OCI-LY3 (cell line): ENCODE measurements around the gene CLSTN1.

ENCODE experiments used
- EZH2phosphoT487 ChIP-seq: fragments of 200-600 bp; shearing (Covaris generic); IDR thresholded peaks from 2 replicates; pipeline ENCODE4 v1.6.1; 2018; ENCODE audit warnings: antibody characterized with exemption, mixed run types, low read depth
- TF ChIP-seq, protein P1 (sequence below): fragments of 200-600, 300-600 bp; sonication (generic); IDR thresholded peaks from 2 replicates; pipeline ENCODE4 v1.5.1; 2014; ENCODE audit warnings: antibody characterized with exemption, low read length, low read depth

DNA sequence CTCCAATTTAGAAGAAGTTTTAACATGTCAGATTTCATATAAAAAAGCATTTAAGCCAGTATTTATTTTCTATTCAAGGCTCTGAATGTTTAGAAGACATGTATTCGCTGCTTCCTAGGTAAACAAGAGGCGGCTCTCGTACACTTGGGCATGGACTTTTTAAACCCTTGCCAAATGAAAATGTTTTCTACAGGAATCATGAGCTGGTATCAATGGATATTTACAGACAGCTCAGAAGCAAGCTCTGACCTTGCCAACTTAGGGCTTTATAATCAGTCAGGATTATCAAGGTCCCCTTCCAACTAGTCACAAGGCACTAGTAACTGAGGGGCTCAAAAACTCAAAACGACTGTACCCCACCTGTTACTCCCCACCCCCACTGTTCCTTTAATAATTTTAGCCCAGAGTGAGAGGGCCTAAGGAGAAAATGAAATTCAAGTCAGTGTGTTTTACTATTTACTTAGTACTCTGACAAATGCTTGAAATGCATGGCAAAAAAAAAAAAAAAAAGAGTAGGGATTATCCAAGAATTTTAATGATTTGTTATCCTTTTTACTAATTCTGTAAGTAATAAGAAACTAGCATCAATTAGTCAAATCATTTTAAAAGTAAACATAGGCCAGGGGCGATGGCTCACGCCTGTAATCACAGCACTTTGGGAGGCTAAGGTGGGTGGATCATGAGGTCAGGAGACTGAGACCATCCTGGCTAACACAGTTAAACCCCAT lies 12.4 kb downstream of the CLSTN1 start:
- TF ChIP-seq, protein P1, sequence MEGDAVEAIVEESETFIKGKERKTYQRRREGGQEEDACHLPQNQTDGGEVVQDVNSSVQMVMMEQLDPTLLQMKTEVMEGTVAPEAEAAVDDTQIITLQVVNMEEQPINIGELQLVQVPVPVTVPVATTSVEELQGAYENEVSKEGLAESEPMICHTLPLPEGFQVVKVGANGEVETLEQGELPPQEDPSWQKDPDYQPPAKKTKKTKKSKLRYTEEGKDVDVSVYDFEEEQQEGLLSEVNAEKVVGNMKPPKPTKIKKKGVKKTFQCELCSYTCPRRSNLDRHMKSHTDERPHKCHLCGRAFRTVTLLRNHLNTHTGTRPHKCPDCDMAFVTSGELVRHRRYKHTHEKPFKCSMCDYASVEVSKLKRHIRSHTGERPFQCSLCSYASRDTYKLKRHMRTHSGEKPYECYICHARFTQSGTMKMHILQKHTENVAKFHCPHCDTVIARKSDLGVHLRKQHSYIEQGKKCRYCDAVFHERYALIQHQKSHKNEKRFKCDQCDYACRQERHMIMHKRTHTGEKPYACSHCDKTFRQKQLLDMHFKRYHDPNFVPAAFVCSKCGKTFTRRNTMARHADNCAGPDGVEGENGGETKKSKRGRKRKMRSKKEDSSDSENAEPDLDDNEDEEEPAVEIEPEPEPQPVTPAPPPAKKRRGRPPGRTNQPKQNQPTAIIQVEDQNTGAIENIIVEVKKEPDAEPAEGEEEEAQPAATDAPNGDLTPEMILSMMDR: no peak
- no peak for TF ChIP-seq EZH2phosphoT487
